ENCODE results near the gene MRPL52. TPM values are rescaled to one million over a fixed set of nuclear protein-coding genes. Genes with fewer than 3 reads are reported as not detected.
A peak's percentile ranks its signal among the peaks of the same experiment; 100 is the strongest.

Gene MRPL52
- total and polyA plus RNA-seq, 10 of the 15 experiments (the other 5 are each of a cell fraction or from before 2014, with no cell fraction given) = 51.7 to 541 (median 142) TPM

DNA sequence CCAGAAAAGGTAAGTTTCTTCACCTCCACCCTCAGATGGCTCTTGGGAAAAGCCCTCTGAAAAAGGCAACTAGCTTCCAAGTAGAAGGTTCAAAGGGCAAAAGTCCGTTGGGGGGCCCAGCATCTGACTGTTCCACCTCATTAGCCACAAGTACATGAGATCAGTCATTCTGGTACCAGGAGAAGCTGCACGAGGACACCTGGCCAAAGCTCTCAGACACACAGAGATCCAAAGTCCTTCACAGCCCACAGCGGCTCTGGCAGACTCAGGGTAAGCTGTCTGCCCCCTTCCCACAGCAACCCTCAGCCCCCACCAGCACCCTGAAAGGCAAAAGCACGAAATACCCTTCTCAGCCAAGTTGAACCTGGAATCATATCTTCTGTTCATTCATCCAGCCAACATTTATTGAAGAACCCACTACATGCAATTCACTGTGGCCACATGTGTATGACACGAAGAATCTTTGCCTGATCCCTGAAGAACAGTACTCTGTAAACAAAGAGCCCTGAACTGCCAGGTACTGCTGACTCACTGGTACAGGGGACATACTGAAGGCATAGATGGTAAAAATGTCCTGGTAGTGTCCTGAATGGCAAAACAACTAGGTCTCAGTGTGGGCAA lies 33.5 kb upstream of the MRPL52 start (continued):
- TF ChIP-seq, protein P1, sequence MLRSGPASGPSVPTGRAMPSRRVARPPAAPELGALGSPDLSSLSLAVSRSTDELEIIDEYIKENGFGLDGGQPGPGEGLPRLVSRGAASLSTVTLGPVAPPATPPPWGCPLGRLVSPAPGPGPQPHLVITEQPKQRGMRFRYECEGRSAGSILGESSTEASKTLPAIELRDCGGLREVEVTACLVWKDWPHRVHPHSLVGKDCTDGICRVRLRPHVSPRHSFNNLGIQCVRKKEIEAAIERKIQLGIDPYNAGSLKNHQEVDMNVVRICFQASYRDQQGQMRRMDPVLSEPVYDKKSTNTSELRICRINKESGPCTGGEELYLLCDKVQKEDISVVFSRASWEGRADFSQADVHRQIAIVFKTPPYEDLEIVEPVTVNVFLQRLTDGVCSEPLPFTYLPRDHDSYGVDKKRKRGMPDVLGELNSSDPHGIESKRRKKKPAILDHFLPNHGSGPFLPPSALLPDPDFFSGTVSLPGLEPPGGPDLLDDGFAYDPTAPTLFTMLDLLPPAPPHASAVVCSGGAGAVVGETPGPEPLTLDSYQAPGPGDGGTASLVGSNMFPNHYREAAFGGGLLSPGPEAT (IDR thresholded peaks at IDR 0.05; ENCODE audit: low read depth) = peak; percentile 71; the same call in 1 of the 2 replicates
- peak; percentile 43; the same call in 1 of the 2 replicates for TF ChIP-seq TAF1 (IDR thresholded peaks at IDR 0.05; ENCODE audit: borderline replicate concordance, low read depth, low read length)
- 0 out of 2 replicates have a peak, but pooled peaks have one; percentile 31 for TF ChIP-seq MLLT1 (IDR thresholded peaks at IDR 0.05)
- peak; percentile 92 for TF ChIP-seq IKZF1 (conservative IDR thresholded peaks at IDR 0.05)
- peak; percentile 94 for TF ChIP-seq DPF2 (IDR thresholded peaks at IDR 0.05)
- TF ChIP-seq RBBP5 (conservative IDR thresholded peaks at IDR 0.05) = no peak
- 0 out of 2 replicates have a peak, but pooled peaks have one; percentile 50 for TF ChIP-seq POLR2AphosphoS5 (IDR thresholded peaks at IDR 0.05; ENCODE audit: low read length)
- TF ChIP-seq, protein P2, sequence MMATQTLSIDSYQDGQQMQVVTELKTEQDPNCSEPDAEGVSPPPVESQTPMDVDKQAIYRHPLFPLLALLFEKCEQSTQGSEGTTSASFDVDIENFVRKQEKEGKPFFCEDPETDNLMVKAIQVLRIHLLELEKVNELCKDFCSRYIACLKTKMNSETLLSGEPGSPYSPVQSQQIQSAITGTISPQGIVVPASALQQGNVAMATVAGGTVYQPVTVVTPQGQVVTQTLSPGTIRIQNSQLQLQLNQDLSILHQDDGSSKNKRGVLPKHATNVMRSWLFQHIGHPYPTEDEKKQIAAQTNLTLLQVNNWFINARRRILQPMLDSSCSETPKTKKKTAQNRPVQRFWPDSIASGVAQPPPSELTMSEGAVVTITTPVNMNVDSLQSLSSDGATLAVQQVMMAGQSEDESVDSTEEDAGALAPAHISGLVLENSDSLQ (IDR thresholded peaks at IDR 0.05) = no peak
- peak; percentile 40; the same call in 1 of the 2 replicates for TF ChIP-seq TBL1XR1 (IDR thresholded peaks at IDR 0.05; ENCODE audit: low read depth, low read length)
- TF ChIP-seq PAX5 (IDR thresholded peaks at IDR 0.05; ENCODE audit: borderline replicate concordance, low read depth, low read length) = peak; percentile 95
- TF ChIP-seq TCF12 (IDR thresholded peaks at IDR 0.05; ENCODE audit: low read depth, low read length) = peak; percentile 98
- peak; percentile 85 for TF ChIP-seq MTA2 (IDR thresholded peaks at IDR 0.05; ENCODE audit: low read depth)
- TF ChIP-seq SKIL (IDR thresholded peaks at IDR 0.05; ENCODE audit: low read depth, poor library complexity, severe bottlenecking) = peak; percentile 68
- no peak for TF ChIP-seq CHD4 (IDR thresholded peaks at IDR 0.05)
- TF ChIP-seq ZBTB40 (IDR thresholded peaks at IDR 0.05; ENCODE audit: borderline replicate concordance) = no peak
- no peak for TF ChIP-seq HSF1 (IDR thresholded peaks at IDR 0.05; ENCODE audit: low read depth, low read length)
- TF ChIP-seq ASH2L (IDR thresholded peaks at IDR 0.05; ENCODE audit: borderline replicate concordance, low read depth) = no peak
